ENCODE measurements around the gene ACYP2.

The ACYP2 gene

DNA sequence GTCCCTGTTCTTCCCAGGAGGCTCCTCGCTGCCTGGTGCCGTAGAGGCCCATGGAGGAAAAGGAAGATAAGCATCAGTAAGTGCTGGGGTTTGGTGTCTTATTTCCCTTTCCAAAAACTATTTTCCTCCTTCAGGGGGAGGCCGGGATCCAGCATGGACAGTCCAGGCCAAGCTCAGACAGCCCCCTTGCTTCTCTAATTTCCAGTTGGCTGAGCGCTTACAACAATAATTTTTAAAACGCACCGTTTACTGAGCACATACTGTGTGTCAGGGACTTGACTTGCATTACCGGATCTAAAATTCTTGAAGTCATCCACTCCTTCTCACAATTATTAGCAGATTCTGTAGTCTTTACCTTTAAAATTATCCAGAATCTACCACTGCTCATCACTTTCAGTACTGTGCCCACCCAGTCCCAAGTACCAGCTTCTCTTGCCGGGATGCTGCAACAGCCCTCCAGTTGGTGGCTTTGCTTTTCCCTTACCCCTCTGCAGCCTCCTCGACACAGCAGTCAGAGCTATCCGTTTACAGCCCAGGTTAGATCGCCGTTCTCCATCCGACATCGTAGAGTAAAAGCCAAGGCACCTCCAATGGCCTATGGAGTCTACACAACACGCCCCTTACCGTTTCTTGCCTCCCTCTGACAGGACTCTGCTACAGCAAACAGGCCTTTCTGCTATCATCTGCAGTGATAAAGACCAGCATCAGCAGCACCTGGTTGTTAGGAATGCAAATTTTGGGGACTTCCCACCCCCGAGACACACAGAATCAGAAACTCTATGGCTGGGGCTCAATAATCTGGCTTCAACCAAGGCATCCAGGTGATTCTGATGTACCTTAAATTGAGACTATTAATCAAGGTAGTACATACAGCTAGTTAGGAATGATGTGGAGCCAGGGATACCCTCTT is 215.8 kb downstream of the ACYP2 start:
- no peak for DNase-seq (ENCODE audit: low read depth)
- H3K4me3 ChIP-seq (ENCODE audit: low read depth, low read length), result peak overlapping the region; percentile 54
- TF ChIP-seq, protein P1, sequence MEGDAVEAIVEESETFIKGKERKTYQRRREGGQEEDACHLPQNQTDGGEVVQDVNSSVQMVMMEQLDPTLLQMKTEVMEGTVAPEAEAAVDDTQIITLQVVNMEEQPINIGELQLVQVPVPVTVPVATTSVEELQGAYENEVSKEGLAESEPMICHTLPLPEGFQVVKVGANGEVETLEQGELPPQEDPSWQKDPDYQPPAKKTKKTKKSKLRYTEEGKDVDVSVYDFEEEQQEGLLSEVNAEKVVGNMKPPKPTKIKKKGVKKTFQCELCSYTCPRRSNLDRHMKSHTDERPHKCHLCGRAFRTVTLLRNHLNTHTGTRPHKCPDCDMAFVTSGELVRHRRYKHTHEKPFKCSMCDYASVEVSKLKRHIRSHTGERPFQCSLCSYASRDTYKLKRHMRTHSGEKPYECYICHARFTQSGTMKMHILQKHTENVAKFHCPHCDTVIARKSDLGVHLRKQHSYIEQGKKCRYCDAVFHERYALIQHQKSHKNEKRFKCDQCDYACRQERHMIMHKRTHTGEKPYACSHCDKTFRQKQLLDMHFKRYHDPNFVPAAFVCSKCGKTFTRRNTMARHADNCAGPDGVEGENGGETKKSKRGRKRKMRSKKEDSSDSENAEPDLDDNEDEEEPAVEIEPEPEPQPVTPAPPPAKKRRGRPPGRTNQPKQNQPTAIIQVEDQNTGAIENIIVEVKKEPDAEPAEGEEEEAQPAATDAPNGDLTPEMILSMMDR (IDR thresholded peaks at IDR 0.05; ENCODE audit: low read depth, low read length, missing control alignments), result no peak

- DNase-seq (ENCODE audit: low read depth), result no peak
- H3K4me3 ChIP-seq (ENCODE audit: low read depth, low read length), result no peak overlapping the region
These were observed 217.0 kb downstream of the ACYP2 start for GRCh38 chr2:54332386-54332785.

GRCh38 chr2:54336136-54336976 is 220.9 kb downstream of the ACYP2 start:
- TF ChIP-seq, protein P1 (IDR thresholded peaks at IDR 0.05; ENCODE audit: low read depth, low read length, missing control alignments), result no peak
- H3K4me3 ChIP-seq (ENCODE audit: low read depth, low read length), result no peak overlapping the region
- DNase-seq (ENCODE audit: low read depth), result no peak

More at GRCh38 chr2:54332386-54332785, 217.0 kb downstream of the ACYP2 start:
- TF ChIP-seq, protein P1 (IDR thresholded peaks at IDR 0.05; ENCODE audit: low read depth, low read length, missing control alignments), result no peak

GRCh38 chr2:54336977-54337255 is 221.5 kb downstream of the ACYP2 start:
- H3K4me3 ChIP-seq (ENCODE audit: low read depth, low read length), result no peak overlapping the region
- TF ChIP-seq, protein P1 (IDR thresholded peaks at IDR 0.05; ENCODE audit: low read depth, low read length, missing control alignments), result no peak
- DNase-seq (ENCODE audit: low read depth), result no peak

DNA sequence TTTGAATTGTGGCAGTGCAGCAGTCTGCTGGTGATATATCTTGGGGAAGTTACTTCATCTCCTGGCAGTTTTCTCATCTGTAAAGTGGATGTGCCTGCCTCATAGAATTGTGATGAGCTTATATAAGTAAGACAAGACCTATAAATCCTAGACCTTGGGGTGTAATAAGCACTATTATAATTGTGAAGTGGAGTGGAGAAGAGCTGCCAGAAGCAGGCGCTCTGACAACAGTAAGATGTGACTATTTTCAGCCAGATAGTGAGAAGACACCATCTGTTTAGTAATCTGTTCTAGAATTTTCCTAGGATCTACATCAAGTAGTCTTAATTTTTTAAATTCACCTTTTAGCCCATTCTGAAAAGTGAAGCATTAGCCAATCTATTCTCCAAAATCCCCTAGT is 226.2 kb downstream of the ACYP2 start:
- H3K4me3 ChIP-seq (ENCODE audit: low read depth, low read length), result no peak overlapping the region
- TF ChIP-seq, protein P1 (IDR thresholded peaks at IDR 0.05; ENCODE audit: low read depth, low read length, missing control alignments), result no peak
- DNase-seq (ENCODE audit: low read depth), result no peak

DNA sequence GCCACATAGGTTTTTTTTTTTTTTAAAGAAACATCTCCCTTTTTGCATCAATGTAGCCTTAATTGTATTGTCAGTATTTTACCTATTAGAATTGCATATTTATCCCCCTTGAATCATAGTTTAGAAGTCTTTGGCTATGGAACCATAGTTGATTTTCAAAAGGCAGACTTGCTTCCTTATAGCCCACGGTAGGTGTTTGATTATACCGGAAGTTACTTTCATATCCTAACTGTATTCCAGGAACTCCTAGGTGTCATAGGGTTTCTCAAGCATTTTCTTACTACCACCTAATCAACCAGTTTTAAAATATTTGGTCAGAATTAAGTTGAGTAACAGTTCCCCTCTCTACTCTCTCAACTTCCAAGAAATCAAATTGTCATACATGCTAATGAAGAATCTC is 227.2 kb downstream of the ACYP2 start:
- TF ChIP-seq, protein P1 (IDR thresholded peaks at IDR 0.05; ENCODE audit: low read depth, low read length, missing control alignments), result no peak
- H3K4me3 ChIP-seq (ENCODE audit: low read depth, low read length), result no peak overlapping the region
- DNase-seq (ENCODE audit: low read depth), result no peak
